IPS-NIHi7 (cell line): Measurements from ENCODE around the gene ZNF341.
"Not testable (repeated sequence)": the region's sequence is repeated elsewhere in the genome, so short reads cannot be mapped to it uniquely, and the experiment has no call there.

Source experiments
- DNase-seq: peaks from one replicate; pipeline ENCODE4 v3.0.0; 2012; ENCODE audit warnings: mixed read lengths; ENCODE audit errors: extremely low spot score

ZNF341 gene

GRCh38 chr20:33731693-33732165, at the start of gene ZNF341:
ZNF341 (plus strand) TSS chr20:33731996; CDS start chr20:33732022, 26 bp downstream.
- DNase-seq = peak; percentile 85

GRCh38 chr20:33684533-33685327, 47.1 kb upstream of the ZNF341 start:
- DNase-seq = no peak

- peak; percentile 40 for DNase-seq
Measured at GRCh38 chr20:33685328-33686099, 46.3 kb upstream of the ZNF341 start.

GRCh38 chr20:33686100-33686983, 45.5 kb upstream of the ZNF341 start, which contains the start of gene E2F1:
E2F1 (minus strand) TSS chr20:33686385; CDS start chr20:33686264, 121 bp downstream.
- peak; percentile 100 for DNase-seq

GRCh38 chr20:33686984-33687366, 44.8 kb upstream of the ZNF341 start:
- DNase-seq = no peak

- DNase-seq = no peak
Measured at GRCh38 chr20:33687370-33687915, 44.4 kb upstream of the ZNF341 start.

- DNase-seq = no peak
Measured at GRCh38 chr20:33687993-33688937, 43.5 kb upstream of the ZNF341 start.

- no peak for DNase-seq
Measured at GRCh38 chr20:33688938-33689424, 42.8 kb upstream of the ZNF341 start.

- no peak for DNase-seq
Measured at GRCh38 chr20:33689493-33689892, 42.3 kb upstream of the ZNF341 start.

GRCh38 chr20:33689973-33690372, 41.8 kb upstream of the ZNF341 start:
- DNase-seq = no peak

- no peak for DNase-seq
Measured at GRCh38 chr20:33693289-33693688, 38.5 kb upstream of the ZNF341 start.

- no peak for DNase-seq
Measured at GRCh38 chr20:33693741-33694638, 37.8 kb upstream of the ZNF341 start.

- no peak for DNase-seq
Measured at GRCh38 chr20:33694639-33695012, 37.2 kb upstream of the ZNF341 start.

GRCh38 chr20:33696448-33696847, 35.3 kb upstream of the ZNF341 start:
- DNase-seq = no peak

GRCh38 chr20:33697129-33697528, 34.7 kb upstream of the ZNF341 start:
- no peak for DNase-seq

- not testable (repeated sequence) for DNase-seq
Measured at GRCh38 chr20:33698966-33699365, 32.8 kb upstream of the ZNF341 start.

GRCh38 chr20:33700696-33701441, 30.9 kb upstream of the ZNF341 start:
- DNase-seq = not testable (repeated sequence)
